Upper lobe of left lung (tissue), 4 donors: ENCODE data around the gene DYNC2I2.

Source experiments
- CTCF ChIP-seq, 6 experiments: fragments of 450-650 bp in 4 of 6; fragments of 200-600 bp in 2 of 6; sonication (generic) in 2 of 6; IDR thresholded peaks; one replicate each; pipeline ENCODE4 v1.5.1; 2016 to 2019; ENCODE audit warnings: antibody characterized with exemption in 6 of 6
- EP300 ChIP-seq, 4 donors: sonication (generic); formaldehyde crosslinking; IDR thresholded peaks; one replicate each; pipeline ENCODE4 v1.5.1; 2017; ENCODE audit warnings: antibody characterized with exemption in 4 of 4, control low read depth in 2 of 4
- POLR2A ChIP-seq, 4 donors: fragments of 450-650 bp; IDR thresholded peaks; one replicate each; pipeline ENCODE4 v1.5.1; 2016 to 2017; ENCODE audit warnings: antibody characterized with exemption in 4 of 4, mild to moderate bottlenecking in 2 of 4

GRCh38 chr9:128654481-128654880 is 2.2 kb downstream of the DYNC2I2 start:
- TF ChIP-seq EP300 (IDR thresholded peaks at IDR 0.05) = no peak
- TF ChIP-seq CTCF (IDR thresholded peaks at IDR 0.05) = no peak
- no peak for TF ChIP-seq POLR2A (IDR thresholded peaks at IDR 0.05)
